HG02852 (cell line): Measurements from ENCODE around the gene AP5B1.

Source experiments
- ATAC-seq: cut with Tn5 transposase; IDR thresholded peaks from one replicate; pipeline ENCODE4 v1.9.1; 2021; ENCODE audit warnings: mild to moderate bottlenecking, moderate library complexity; ENCODE audit not compliant: unreplicated experiment

The AP5B1 gene

GRCh38 chr11:65801153-65801987 is 20.6 kb upstream of the AP5B1 start:
- ATAC-seq, result no peak

- no peak for ATAC-seq
These were observed 18.1 kb upstream of the AP5B1 start for GRCh38 chr11:65798882-65799281.

GRCh38 chr11:65797711-65798110 is 16.9 kb upstream of the AP5B1 start:
- ATAC-seq, result no peak

- ATAC-seq, result no peak
These were observed 16.2 kb upstream of the AP5B1 start for GRCh38 chr11:65796726-65797601.

GRCh38 chr11:65794570-65795510 is 14.1 kb upstream of the AP5B1 start:
- ATAC-seq, result no peak

- no peak for ATAC-seq
These were observed 13.0 kb upstream of the AP5B1 start for GRCh38 chr11:65793625-65794400.

GRCh38 chr11:65793144-65793581 is 12.4 kb upstream of the AP5B1 start:
- no peak for ATAC-seq

- no peak for ATAC-seq
These were observed 11.7 kb upstream of the AP5B1 start for GRCh38 chr11:65792456-65792855.

- ATAC-seq, result no peak
These were observed 11.0 kb upstream of the AP5B1 start for GRCh38 chr11:65791719-65792213.

GRCh38 chr11:65790902-65791650 is 10.3 kb upstream of the AP5B1 start:
- no peak for ATAC-seq

GRCh38 chr11:65790104-65790901 is 9.5 kb upstream of the AP5B1 start:
- ATAC-seq, result no peak

- ATAC-seq, result no peak
These were observed 8.7 kb upstream of the AP5B1 start for GRCh38 chr11:65789230-65790103.

GRCh38 chr11:65788821-65789220 is 8.0 kb upstream of the AP5B1 start:
- no peak for ATAC-seq

- no peak for ATAC-seq
These were observed 7.2 kb upstream of the AP5B1 start for GRCh38 chr11:65787649-65788622.

- ATAC-seq, result no peak
These were observed 6.2 kb upstream of the AP5B1 start, which contains the start of gene OVOL1 for GRCh38 chr11:65786786-65787636. Gene OVOL1 (plus strand): TSS chr11:65787063. CDS start chr11:65787374, 311 bp downstream.
